Vagina (tissue), 2 donors: Measurements from ENCODE around the gene NTF3.

Experiments
- POLR2A ChIP-seq, 2 donors: fragments of 450-650 bp; IDR thresholded peaks; one replicate each; pipeline ENCODE4 v1.6.1; 2017; ENCODE audit warnings: antibody characterized with exemption in 2 of 2, mild to moderate bottlenecking in 2 of 2, moderate library complexity in 2 of 2
- POLR2AphosphoS5 ChIP-seq, 2 donors: sonication (generic); formaldehyde crosslinking; IDR thresholded peaks; one replicate each; pipeline ENCODE4 v1.9.0; 2017; ENCODE audit warnings: antibody characterized with exemption in 2 of 2, mild to moderate bottlenecking in 2 of 2, low read depth in 1 of 2; ENCODE audit not compliant: insufficient read depth in 1 of 2
- TF ChIP-seq, protein P1 (sequence below), 3 experiments: fragments of 450-650 bp in 2 of 3; fragments of 200-600 bp in 1 of 3; sonication (generic) in 1 of 3; IDR thresholded peaks; one replicate each; pipeline ENCODE4 v1.5.1; 2017 to 2019; ENCODE audit warnings: antibody characterized with exemption in 3 of 3, mild to moderate bottlenecking in 2 of 3, moderate library complexity in 2 of 3

DNA sequence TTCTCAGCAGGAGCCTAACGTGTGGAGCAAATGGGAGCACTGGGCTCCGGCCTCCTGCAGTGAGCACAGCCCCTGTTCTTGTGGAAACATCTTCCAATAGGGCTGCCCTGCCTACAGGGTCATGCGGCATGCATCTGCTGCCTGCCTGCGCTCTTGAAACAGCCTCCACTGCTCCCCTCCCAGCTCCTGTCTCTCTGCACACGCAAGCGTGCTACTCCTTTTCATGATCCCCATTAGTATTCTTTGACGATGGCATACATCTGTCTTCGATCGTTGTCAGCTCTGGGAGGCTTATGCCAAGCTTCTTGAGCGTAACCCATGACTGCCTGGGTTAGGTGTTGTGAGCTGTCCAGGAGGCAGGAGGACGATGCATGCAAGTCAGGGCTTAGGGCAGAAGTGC lies 23.1 kb downstream of the NTF3 start:
- TF ChIP-seq POLR2A (IDR thresholded peaks at IDR 0.05): no peak
- TF ChIP-seq, protein P1, sequence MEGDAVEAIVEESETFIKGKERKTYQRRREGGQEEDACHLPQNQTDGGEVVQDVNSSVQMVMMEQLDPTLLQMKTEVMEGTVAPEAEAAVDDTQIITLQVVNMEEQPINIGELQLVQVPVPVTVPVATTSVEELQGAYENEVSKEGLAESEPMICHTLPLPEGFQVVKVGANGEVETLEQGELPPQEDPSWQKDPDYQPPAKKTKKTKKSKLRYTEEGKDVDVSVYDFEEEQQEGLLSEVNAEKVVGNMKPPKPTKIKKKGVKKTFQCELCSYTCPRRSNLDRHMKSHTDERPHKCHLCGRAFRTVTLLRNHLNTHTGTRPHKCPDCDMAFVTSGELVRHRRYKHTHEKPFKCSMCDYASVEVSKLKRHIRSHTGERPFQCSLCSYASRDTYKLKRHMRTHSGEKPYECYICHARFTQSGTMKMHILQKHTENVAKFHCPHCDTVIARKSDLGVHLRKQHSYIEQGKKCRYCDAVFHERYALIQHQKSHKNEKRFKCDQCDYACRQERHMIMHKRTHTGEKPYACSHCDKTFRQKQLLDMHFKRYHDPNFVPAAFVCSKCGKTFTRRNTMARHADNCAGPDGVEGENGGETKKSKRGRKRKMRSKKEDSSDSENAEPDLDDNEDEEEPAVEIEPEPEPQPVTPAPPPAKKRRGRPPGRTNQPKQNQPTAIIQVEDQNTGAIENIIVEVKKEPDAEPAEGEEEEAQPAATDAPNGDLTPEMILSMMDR (IDR thresholded peaks at IDR 0.05): no peak
- TF ChIP-seq POLR2AphosphoS5 (IDR thresholded peaks at IDR 0.05; ENCODE audit: insufficient read depth in 1 of 2, low read depth in 1 of 2): no peak
